ENCODE results near the gene ATP6AP2.
"Not testable (repeated sequence)": the region's sequence is repeated elsewhere in the genome, so short reads cannot be mapped to it uniquely, and the experiment has no call there.

ATP6AP2 gene, protein sequence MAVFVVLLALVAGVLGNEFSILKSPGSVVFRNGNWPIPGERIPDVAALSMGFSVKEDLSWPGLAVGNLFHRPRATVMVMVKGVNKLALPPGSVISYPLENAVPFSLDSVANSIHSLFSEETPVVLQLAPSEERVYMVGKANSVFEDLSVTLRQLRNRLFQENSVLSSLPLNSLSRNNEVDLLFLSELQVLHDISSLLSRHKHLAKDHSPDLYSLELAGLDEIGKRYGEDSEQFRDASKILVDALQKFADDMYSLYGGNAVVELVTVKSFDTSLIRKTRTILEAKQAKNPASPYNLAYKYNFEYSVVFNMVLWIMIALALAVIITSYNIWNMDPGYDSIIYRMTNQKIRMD

DNA sequence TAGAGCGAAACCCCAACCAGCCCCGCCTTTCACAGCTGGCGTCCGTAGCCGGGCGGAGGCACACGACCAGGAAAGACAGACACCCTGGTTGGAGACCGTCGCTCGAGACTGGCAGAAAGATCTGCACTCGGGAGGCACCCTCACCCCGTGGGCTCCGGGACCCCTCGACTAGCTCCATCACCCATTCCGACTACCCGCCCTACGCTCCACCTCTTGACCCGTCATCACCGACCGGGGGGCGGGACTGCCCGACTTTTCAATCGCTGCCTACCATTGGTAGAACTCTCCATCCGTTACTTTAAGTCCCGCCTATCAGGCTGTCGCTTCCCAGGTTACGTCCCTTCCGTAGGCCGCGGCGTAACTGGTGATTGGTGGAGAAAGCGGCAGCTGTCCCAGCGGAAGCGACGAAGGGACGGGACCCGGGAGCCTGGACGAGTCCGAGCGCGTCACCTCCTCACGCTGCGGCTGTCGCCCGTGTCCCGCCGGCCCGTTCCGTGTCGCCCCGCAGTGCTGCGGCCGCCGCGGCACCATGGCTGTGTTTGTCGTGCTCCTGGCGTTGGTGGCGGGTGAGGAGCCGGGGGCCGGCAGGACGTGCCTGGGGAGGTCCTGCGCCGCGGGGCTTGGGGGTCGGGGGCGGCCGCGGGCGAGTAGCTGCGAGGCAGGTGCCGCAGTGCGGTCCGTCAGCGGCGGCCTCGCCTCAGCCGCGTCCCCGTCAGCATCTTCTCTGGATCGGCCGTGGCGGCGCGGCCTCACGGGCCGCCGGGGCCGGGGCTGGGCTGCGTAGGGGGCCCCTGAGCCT lies at the start of gene ATP6AP2:
TSS of gene ATP6AP2 (plus strand) at position 434 of the 799 bp plus-strand sequence. CDS start at position 530, 96 bp downstream.
- peak; percentile 94 for DNase-seq

DNA sequence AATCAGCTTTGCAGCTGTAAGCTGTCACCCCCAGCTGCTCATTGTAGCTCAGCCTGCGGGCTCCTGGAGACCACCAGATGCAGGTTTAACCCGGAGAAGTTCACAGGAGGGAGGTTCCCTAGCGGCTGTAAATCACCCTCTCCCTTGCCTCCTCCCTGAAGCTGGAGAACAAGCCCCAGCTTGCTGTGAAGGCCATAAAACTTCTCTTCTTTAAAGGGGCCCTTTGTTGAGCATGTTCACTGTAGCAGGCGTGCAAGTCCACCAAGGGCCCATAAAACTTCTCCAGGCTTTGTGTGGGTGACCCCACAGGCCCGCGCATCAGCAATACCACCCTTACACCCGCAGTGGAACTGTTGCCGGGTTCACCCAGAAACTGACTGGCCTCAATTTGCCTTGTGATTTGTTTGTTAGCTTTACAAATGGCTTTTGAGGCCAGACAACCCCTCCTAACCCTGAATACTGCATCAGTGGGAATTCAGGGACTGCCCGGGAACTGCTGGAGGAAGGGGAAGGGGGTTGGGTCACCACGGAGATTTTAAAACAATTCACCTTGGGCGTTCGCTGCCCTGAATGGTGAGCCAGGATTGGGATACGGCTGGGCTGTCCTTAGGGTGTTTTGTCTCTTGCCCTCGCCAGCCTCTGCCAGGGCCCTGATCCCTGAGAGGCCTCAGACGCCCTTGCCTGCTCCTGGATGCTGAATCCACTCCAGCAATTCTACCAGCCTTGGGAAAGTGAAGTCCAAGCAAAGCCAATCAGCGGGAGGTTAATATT lies 49.5 kb upstream of the ATP6AP2 start:
- no peak for DNase-seq

GRCh38 chrX:40537310-40537709 lies 43.5 kb upstream of the ATP6AP2 start:
- DNase-seq = no peak

DNA sequence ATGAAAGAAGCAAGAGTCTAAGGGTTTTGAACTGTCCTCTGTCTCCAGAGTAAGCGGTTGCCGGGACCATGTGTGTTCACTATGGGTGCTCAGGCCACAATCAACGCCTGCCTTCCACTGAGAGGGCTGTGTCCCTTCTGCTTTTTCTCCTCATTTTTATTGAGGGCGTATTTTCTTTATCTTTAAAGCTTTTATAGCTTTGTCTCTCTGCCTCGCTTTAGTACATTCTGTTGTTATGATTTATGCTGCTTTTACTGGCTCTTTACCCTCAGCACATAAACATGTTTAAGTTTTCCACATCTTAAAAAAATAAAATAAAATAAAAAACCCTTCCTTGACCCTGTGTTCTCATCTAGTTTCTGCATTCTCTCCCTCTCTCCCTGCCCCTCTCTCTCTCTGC lies 42.4 kb upstream of the ATP6AP2 start:
- no peak for DNase-seq

- DNase-seq = peak; percentile 73
Observed at GRCh38 chrX:40539214-40540142, 41.3 kb upstream of the ATP6AP2 start.

DNA sequence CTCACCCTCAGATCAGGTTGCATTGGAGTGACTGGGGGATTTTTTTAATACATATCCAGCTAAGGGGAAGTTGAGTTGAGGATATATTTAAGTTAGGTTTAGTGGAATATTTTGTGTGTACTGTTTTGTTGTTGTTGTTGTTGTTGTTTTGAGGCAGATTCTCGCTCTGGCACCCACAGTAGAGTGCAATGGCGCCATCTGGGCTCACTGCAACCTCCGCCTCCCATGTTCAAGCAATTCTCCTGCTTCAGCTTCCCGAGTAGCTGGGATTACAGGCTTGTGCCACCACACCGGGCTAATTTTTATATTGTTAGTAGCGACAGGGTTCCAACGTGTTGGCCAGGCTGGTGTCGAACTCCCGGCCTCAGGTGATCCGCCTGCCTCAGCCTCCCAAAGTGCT lies 38.6 kb upstream of the ATP6AP2 start:
- no peak for DNase-seq

- DNase-seq = no peak
Observed at GRCh38 chrX:40542972-40543371, 37.8 kb upstream of the ATP6AP2 start.

- DNase-seq = peak in 1 of 2 donors; percentile 45
Observed at GRCh38 chrX:40543661-40544328, 37.0 kb upstream of the ATP6AP2 start.

GRCh38 chrX:40544343-40545266 lies 36.2 kb upstream of the ATP6AP2 start:
- no peak for DNase-seq

DNA sequence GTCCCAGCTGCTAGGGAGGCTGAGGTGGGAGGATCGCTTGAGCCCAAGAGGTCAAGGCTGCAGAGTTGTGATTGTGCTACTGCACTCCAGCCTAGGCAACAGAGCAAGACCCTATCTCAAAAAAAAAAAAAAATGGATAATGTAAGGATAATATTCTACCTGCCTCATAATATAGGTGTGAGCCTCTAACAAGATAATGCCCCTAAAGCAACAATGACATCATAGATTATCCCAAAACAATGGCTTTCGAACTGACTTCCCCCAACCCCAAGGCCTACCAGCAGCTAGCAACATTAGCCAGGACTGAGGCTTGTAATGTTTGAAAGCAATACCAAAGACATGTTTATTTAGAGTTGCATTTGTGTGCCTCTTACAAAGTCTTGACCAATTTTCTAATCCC lies 33.9 kb upstream of the ATP6AP2 start:
- DNase-seq = no peak

GRCh38 chrX:40550066-40550465 lies 30.7 kb upstream of the ATP6AP2 start:
- no peak for DNase-seq

DNA sequence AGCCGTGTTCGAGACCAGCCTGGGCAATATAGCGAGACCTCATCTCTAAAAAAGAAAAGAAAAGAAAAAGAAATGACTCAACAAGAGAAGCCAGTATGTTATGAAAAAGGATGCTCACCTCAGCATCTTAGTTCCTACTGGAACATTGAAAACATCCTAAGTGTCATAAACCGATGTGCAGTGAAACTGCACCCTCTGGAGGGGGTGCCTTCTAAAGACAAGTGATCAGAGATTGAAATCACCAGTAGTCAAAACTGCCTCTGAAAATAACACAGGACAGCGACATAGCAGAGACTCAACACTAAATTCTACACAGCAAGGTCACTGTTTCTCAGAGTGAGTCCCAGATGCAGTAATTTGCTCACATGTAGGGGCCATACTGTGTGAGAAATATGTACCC lies 28.0 kb upstream of the ATP6AP2 start:
- DNase-seq = no peak

- DNase-seq = no peak
Observed at GRCh38 chrX:40558590-40558989, 22.2 kb upstream of the ATP6AP2 start.

- DNase-seq = no peak
Observed at GRCh38 chrX:40563784-40564183, 17.0 kb upstream of the ATP6AP2 start.

DNA sequence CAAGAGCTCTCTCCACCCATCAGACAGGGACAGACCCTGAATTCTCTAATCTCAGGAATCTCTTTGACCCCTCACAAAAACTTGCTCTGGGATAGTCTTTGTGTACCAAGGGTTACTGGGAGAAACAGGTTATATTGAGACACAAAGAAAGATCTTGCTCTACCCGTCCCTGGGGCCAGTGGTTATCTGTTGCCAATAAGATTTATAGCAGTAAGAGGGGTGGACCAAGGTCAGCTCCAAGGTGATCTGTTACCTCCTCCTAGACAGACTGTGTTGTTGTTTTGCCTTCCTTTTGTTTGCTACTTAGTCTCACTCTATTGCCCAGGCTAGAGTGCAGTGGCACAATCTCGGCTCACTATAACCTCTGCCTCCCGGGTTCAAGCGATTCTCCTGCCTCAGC lies 16.3 kb upstream of the ATP6AP2 start:
- no peak for DNase-seq

DNA sequence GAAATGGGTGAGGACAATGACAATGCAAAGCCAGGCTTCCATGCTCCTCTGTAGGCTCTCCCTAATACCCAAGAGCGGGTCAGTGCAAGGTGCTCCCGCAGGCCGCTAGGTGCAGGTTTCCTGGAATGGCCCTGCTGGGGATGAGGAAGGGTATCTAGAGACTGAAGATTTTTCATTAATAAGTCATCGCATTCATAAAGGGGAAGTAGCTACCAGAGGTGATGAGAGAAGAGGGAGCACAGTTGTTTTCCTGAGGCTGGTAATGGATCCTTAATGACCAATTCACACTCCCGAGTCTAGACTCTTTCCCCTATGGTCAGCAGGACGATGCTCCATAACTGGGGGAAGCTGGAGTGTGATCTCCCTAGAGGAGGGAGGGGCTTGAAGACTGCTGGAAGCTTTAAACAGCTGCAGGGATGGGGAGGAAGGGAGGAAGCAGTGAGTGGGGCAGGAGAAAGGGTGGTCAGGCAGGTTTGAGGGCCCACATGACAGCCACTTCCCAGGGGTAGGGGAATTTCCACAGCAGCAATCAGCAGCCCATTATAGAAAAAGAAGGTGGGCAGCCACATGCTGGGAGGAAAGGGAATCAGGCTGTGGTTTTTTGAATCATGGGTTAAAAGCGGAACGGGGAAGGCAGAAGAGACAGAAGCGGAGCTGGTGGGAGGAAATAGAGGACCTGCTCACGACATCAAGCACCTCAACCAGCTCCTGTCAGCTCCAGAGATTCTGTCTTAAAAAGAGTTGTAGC lies 10.2 kb upstream of the ATP6AP2 start:
- peak; percentile 14 to 19 for DNase-seq

GRCh38 chrX:40571164-40571563 lies 9.6 kb upstream of the ATP6AP2 start:
- peak; percentile 63 to 69 for DNase-seq

DNA sequence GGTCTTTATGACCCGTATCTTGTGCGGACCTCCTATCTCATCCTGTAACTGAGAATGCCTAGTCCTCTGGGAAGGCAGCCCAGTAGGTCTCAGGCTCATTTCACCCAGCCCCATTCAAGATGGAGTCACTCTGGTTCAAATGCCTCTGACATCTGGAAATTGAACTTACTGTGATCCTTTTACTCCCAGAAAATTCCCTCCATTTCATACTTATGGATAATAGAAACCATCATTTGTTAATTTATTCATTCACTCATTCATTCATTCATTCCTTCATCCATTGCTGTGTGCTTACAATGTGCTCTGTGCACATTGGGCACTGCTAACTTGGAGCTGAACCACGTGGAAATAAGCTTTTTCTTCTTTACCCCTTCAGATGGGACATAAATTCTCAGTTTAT lies 9.2 kb upstream of the ATP6AP2 start:
- no peak for DNase-seq

DNA sequence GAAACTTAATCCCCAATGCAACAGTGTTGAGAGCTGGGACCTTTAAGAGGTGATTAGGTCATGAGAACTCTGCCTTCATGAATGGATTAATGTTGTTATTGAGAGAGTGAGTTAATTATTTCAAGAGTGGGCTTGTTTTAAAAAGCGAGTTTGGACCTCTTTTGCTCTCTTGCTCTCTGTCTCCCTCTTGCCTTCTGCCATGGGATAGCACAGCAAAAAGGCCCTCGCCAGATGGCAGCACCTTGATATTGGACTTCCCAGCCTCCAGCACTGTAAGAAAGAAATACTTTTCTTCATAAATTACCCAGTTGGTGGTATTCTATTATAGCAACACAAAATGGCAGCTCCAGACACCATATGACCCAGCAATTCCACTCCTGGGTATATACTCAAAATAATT lies 7.0 kb upstream of the ATP6AP2 start:
- DNase-seq = peak; percentile 33 to 50

- not testable (repeated sequence) for DNase-seq
Observed at GRCh38 chrX:40575411-40575810, 5.4 kb upstream of the ATP6AP2 start.

Data from CD4-positive, alpha-beta T cell treated with Interleukin-4 for 1 hour (primary cell).